ENCODE results near the gene EDEM3. TPM values are rescaled to one million over a fixed set of nuclear protein-coding genes. Genes with fewer than 3 reads are reported as not detected.

The EDEM3 gene
- total RNA-seq, 2 donors from 2014 or later, result 37.9 to 49.4 TPM

DNA sequence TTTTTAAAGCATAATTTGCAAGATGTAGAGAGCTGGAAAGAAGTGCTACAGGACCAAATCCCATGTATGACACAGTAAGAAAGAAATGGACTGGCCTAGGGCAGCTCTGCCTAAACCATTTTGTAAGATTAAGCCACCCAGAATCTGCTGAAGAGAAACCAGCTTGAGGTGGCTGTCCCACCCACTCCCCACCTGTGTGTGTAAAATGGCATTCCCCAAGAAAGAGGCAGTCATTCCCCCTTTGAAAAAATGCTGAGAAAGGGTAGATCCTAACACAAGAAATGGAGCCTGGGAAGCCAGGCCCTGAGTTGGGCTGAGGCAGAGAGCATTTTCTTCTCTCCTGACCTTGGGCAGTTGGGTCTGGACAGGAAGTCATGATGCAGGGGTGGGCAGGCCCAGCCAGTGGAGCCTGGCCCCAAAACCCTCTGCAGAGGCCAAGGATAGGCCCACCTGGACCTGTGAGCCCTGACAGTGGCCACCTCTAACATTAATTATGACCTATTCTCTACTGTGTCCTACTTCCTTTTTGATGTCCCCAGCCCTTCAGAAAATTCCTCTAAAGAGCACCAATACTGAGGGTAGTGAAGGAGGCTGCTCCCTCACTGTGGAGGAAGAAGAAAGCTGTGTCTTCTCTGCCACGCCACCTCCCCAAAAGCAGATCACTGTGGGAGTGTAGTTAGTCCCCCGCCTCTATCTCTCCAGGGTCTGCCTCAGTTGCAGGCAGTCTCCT, 94.0 kb downstream of the EDEM3 start:
- no peak for DNase-seq
- intact Hi-C loops (cut with DNase I), result loop anchor here (10.0 kb wide), 2 partner anchors 416 to 586 kb away; no protein-coding TSS in a partner anchor
- Histone ChIP-seq H3K27ac (no peak overlapping the region), H3K4me1 (peaks cover 12% of the 10 kb centered on the region), H3K36me3 (replicated peaks in 1 of 2; ENCODE audit: insufficient read depth in 1 of 2, low read depth in 2 of 2) (no peaks in the 10 kb centered on the region), H3K4me3 (no peak overlapping the region), H3K27me3 (no peaks in the 10 kb centered on the region), H3K9me3 (no peaks in the 10 kb centered on the region)
- WGBS, 2 donors, result 79 to 97% methylated on average over 2 of the region's 2 CpGs
- ATAC-seq, result no peak
- TF ChIP-seq, protein P1, sequence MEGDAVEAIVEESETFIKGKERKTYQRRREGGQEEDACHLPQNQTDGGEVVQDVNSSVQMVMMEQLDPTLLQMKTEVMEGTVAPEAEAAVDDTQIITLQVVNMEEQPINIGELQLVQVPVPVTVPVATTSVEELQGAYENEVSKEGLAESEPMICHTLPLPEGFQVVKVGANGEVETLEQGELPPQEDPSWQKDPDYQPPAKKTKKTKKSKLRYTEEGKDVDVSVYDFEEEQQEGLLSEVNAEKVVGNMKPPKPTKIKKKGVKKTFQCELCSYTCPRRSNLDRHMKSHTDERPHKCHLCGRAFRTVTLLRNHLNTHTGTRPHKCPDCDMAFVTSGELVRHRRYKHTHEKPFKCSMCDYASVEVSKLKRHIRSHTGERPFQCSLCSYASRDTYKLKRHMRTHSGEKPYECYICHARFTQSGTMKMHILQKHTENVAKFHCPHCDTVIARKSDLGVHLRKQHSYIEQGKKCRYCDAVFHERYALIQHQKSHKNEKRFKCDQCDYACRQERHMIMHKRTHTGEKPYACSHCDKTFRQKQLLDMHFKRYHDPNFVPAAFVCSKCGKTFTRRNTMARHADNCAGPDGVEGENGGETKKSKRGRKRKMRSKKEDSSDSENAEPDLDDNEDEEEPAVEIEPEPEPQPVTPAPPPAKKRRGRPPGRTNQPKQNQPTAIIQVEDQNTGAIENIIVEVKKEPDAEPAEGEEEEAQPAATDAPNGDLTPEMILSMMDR (IDR thresholded peaks at IDR 0.05), result no peak
- no peak for TF ChIP-seq POLR2A (IDR thresholded peaks at IDR 0.05)

DNA sequence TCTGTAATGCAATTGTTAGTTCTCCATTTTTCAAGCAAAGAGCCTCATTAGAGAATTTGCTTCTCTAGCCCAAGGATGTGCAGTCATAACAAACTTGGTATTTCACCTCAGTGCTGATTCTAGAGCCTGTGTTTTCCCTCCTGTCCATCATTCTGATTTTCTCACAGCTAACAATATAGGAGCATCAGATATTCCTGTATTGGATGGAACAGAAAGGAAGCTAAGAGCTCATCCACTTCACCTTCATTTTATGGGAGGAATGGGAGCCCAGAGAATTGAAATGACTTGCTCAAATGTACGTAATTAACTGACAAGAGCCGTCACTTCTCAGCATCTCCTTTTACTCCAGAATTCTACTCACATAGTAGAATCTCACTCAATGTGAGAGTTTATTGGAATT, 96.6 kb downstream of the EDEM3 start:
- no peak overlapping the region for H3K27ac ChIP-seq
- H3K27me3 ChIP-seq, result no peaks in the 10 kb centered on the region
- ATAC-seq (no peak), DNase-seq (no peak)
- TF ChIP-seq POLR2A (IDR thresholded peaks at IDR 0.05), result no peak
- TF ChIP-seq, protein P1 (IDR thresholded peaks at IDR 0.05), result no peak
- H3K4me1 ChIP-seq, result no peaks in the 10 kb centered on the region
- no peaks in the 10 kb centered on the region for H3K36me3 ChIP-seq (replicated peaks in 1 of 2; ENCODE audit: insufficient read depth in 1 of 2, low read depth in 2 of 2)
- intact Hi-C loops (cut with DNase I), result no loop called here
- no peaks in the 10 kb centered on the region for H3K9me3 ChIP-seq
- 91 to 95% methylated on average over 2 of the region's 2 CpGs for WGBS, 2 donors
- no peak overlapping the region for H3K4me3 ChIP-seq

DNA sequence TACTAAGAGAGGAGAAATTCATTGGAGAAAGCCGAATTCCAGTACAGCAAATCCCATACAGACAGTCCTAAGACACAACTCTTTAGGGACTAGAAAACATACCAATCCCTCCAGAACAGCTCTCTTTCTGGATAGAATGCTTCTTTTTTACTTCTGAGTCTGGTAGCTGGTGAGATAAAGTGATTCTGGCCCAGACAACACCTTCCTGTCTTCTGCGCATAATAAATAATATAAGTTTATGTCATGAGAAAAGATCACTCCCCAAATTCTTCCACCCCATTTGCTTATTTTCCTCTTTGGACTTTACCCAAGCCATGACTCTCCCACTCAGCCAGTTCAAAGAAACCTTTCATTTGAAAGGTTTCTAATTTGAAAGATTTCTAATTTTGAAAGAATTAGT, 98.4 kb downstream of the EDEM3 start:
- Histone ChIP-seq H3K4me3 (no peak overlapping the region), H3K4me1 (no peaks in the 10 kb centered on the region), H3K27me3 (no peaks in the 10 kb centered on the region), H3K9me3 (no peaks in the 10 kb centered on the region), H3K36me3 (replicated peaks in 1 of 2; ENCODE audit: insufficient read depth in 1 of 2, low read depth in 2 of 2) (no peaks in the 10 kb centered on the region), H3K27ac (no peak overlapping the region)
- ATAC-seq (no peak), DNase-seq (no peak)
- 81 to 82% methylated on average over 2 of the region's 2 CpGs for WGBS, 2 donors
- intact Hi-C loops (cut with DNase I), result no loop called here
- no peak for TF ChIP-seq POLR2A (IDR thresholded peaks at IDR 0.05)

DNA sequence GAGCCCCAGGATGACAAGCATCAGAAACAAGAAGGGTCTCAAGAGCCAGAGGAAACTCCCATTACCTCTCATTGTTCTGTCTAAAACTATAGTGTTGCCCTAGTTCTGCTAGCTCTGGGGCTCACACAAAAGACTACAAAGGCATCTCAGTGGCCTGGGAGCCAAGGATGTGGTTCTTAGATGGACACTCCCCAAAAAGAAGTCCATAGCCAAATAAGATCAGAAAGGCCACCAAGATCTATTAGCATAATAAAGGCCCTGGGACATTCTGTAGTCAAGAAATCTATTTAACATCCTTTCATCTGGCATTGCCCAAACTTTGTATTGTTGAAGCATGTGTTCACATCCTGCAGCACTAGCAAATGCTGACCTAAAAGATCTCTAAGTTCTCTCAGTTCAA, 99.5 kb downstream of the EDEM3 start:
- no peak overlapping the region for H3K4me3 ChIP-seq
- intact Hi-C loops (cut with DNase I), result no loop called here
- no peak for TF ChIP-seq POLR2A (IDR thresholded peaks at IDR 0.05)
- TF ChIP-seq, protein P1 (IDR thresholded peaks at IDR 0.05), result no peak
- no peaks in the 10 kb centered on the region for H3K27me3 ChIP-seq
- ATAC-seq, result no peak
- DNase-seq, result no peak
- no peaks in the 10 kb centered on the region for H3K4me1 ChIP-seq
- H3K9me3 ChIP-seq, result no peaks in the 10 kb centered on the region
- no peak overlapping the region for H3K27ac ChIP-seq
- H3K36me3 ChIP-seq (replicated peaks in 1 of 2; ENCODE audit: insufficient read depth in 1 of 2, low read depth in 2 of 2), result no peaks in the 10 kb centered on the region

DNA sequence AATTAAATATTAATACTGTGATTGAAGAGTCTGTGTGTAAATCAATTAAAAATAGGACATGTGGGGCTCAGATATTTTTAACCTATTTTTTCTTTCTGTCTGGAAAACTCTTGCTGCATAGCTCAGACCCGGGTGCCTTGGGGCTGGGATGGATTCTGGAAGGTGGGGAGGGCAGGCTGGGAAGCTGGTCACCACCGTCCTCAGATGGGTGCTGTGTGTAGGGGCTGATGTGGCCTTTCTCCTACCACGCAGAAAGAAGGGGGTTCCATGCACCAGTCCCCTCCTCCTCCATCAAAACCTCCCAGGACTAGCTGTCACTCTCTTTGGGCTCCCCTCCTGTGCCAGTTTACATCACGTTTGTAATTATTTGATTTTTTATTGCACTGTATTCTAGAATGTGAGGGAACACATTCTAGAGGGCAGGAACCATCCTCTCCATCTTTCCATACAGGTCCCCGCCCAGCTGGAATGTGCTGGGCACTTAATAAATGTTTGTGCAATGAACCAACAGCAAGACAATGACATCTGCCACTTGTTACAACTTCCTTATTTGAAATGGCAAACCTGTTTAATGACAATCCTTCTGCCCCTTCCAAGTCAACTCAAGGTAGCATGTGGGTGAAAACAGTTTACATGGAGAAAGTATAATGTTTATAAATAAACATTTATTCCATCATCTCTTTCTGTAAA, 104.3 kb downstream of the EDEM3 start:
- H3K27ac ChIP-seq, result no peak overlapping the region
- intact Hi-C loops (cut with DNase I), result no loop called here
- 65 to 66% methylated on average over 5 of the region's 5 CpGs for whole genome bisulfite sequencing, 2 donors
- no peaks in the 10 kb centered on the region for H3K9me3 ChIP-seq
- H3K36me3 ChIP-seq (replicated peaks in 1 of 2; ENCODE audit: insufficient read depth in 1 of 2, low read depth in 2 of 2), result no peaks in the 10 kb centered on the region
- ATAC-seq (no peak), DNase-seq (no peak)
- H3K27me3 ChIP-seq, result no peaks in the 10 kb centered on the region
- H3K4me1 ChIP-seq, result no peaks in the 10 kb centered on the region
- H3K4me3 ChIP-seq, result no peak overlapping the region
- TF ChIP-seq POLR2A (IDR thresholded peaks at IDR 0.05), result no peak
- TF ChIP-seq, protein P1 (IDR thresholded peaks at IDR 0.05), result no peak
